ENCODE data around the gene TTYH1. TPM values are rescaled to one million over a fixed set of nuclear protein-coding genes. Genes with fewer than 3 reads are reported as not detected.

Gene TTYH1
- total RNA-seq, 4 donors from 2014 or later: 0.63 to 17.8 (median 10.8) TPM

DNA sequence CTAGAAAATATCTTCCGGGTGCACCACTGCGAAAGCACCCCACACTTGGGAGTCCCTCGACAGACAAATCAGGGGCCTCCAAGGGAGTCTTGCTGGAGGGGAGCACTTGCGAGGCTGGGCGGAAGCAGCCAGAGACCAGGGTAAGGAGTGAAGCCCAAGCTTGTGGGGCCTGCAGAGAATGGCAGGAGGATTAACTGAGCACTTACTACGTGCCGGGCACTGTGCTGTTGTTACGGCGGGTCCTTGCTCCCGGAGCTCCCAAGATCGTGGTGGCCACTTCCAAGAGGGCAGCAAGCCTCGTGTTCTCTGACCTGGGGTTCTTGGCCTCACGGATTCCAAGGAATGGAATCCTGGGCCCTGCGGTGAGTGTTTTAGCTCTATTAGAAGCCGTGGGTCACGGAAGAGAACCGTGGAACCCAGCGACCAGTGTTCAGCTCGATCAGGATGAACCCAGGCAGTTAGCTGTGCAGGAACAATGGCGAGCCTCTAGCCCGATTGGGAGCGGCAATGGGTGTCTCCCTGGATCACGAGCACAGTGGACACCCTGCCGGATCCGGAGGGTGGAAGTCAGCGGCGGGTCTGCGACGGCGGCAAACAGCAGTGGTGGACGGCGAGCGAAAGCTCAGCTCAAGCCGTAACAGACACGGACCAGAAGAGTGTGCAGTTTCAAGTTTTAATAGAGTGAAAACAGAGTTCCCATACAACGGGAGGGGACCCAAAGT, 9.6 kb downstream of the TTYH1 start:
- TF ChIP-seq, protein P1, sequence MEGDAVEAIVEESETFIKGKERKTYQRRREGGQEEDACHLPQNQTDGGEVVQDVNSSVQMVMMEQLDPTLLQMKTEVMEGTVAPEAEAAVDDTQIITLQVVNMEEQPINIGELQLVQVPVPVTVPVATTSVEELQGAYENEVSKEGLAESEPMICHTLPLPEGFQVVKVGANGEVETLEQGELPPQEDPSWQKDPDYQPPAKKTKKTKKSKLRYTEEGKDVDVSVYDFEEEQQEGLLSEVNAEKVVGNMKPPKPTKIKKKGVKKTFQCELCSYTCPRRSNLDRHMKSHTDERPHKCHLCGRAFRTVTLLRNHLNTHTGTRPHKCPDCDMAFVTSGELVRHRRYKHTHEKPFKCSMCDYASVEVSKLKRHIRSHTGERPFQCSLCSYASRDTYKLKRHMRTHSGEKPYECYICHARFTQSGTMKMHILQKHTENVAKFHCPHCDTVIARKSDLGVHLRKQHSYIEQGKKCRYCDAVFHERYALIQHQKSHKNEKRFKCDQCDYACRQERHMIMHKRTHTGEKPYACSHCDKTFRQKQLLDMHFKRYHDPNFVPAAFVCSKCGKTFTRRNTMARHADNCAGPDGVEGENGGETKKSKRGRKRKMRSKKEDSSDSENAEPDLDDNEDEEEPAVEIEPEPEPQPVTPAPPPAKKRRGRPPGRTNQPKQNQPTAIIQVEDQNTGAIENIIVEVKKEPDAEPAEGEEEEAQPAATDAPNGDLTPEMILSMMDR (IDR thresholded peaks at IDR 0.05): no peak
- TF ChIP-seq POLR2A (IDR thresholded peaks at IDR 0.05): no peak
- DNase-seq (ENCODE audit: low spot score in 2 of 2): no peak
- H3K4me3 ChIP-seq (ENCODE audit: low read depth, poor library complexity, severe bottlenecking): no peak overlapping the region
- intact Hi-C loops (cut with DNase I; ENCODE audit: low total_unique reads): no loop called here
- WGBS, 2 donors: 86% methylated on average over 33 to 36 of the region's 36 CpGs

DNA sequence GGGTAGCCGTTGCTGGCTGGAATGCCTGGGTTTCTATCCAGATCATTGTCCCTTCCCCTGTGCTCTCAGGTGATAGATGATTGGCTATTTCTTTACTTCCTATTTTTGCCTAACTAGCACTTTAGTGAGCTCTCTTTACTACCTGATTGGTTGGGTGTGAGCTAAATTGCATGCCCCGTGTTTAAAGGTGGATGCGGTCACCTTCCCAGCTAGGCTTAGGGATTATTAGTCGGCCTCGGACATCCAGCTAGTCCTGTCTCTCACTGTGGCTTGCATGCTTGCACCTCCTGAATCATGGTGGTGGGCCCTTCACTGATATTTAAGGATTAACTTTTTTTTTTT, 10.1 kb downstream of the TTYH1 start:
- intact Hi-C loops (cut with DNase I; ENCODE audit: low total_unique reads): no loop called here
- no peak for DNase-seq (ENCODE audit: low spot score in 2 of 2)
- H3K4me3 ChIP-seq (ENCODE audit: low read depth, poor library complexity, severe bottlenecking): no peak overlapping the region
- TF ChIP-seq POLR2A (IDR thresholded peaks at IDR 0.05): no peak
- TF ChIP-seq, protein P1 (IDR thresholded peaks at IDR 0.05): no peak
- 65 to 75% methylated on average over 5 of the region's 5 CpGs for WGBS, 2 donors

DNA sequence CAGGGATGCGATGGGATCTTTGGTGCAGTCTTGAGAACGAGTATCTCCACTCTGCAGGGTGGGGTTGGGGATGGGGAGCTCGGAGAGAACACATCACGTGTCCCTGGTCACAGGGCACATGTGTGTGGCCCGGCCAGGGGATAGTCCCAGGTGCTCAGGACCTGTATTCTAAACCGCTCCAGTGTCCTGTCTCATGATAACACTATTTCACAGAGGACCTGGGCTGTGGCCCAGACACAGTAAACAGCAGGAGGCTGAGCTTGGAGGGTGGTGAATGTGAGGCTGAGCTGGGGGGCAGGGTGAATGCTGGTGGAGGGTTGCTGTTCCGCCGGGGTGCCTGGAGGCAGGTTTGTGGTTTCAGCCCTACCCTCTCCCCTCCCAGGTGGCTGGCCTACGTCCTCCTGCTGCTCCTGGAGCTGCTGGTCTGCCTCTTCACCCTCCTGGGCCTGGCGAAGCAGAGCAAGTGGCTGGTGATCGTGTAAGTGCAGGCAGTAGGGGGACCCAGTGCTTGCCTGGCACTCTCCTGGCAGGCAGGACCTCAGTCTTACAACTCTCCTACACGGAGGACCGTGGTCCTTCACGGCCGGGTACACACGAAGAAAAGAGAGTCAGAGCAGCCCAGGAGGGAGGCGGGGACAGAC, 11.1 kb downstream of the TTYH1 start:
- TF ChIP-seq, protein P1 (IDR thresholded peaks at IDR 0.05): no peak
- TF ChIP-seq POLR2A (IDR thresholded peaks at IDR 0.05): no peak
- H3K4me3 ChIP-seq (ENCODE audit: low read depth, poor library complexity, severe bottlenecking): no peak overlapping the region
- 57 to 69% methylated on average over 15 to 17 of the region's 17 CpGs for WGBS, 2 donors
- intact Hi-C loops (cut with DNase I; ENCODE audit: low total_unique reads): no loop called here
- DNase-seq (ENCODE audit: low spot score in 2 of 2): no peak

DNA sequence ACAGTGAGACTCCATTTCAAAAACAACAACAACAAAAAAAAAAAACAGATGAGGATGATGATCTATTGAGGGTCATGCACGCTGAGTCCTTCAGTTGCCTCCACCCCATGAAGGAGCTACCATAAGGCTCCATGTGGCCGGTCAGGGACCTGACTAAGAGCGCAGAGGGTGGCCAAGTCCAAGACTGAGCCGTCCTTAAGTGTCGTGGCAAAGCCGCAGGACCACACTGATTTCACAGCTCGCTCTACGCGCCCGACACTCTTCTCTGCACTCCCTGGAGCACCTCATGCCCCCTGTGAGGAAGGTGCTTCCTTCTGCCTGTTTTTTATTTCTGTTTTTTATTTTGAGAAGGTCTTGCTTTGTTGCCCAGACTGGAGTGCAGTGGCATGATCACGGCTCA, 12.3 kb downstream of the TTYH1 start:
- no peak for DNase-seq (ENCODE audit: low spot score in 2 of 2)
- no peak overlapping the region for H3K4me3 ChIP-seq (ENCODE audit: low read depth, poor library complexity, severe bottlenecking)
- TF ChIP-seq, protein P1 (IDR thresholded peaks at IDR 0.05): no peak
- TF ChIP-seq POLR2A (IDR thresholded peaks at IDR 0.05): no peak
- intact Hi-C loops (cut with DNase I; ENCODE audit: low total_unique reads): no loop called here
- WGBS, 2 donors: 80 to 84% methylated on average over 11 of the region's 11 CpGs

DNA sequence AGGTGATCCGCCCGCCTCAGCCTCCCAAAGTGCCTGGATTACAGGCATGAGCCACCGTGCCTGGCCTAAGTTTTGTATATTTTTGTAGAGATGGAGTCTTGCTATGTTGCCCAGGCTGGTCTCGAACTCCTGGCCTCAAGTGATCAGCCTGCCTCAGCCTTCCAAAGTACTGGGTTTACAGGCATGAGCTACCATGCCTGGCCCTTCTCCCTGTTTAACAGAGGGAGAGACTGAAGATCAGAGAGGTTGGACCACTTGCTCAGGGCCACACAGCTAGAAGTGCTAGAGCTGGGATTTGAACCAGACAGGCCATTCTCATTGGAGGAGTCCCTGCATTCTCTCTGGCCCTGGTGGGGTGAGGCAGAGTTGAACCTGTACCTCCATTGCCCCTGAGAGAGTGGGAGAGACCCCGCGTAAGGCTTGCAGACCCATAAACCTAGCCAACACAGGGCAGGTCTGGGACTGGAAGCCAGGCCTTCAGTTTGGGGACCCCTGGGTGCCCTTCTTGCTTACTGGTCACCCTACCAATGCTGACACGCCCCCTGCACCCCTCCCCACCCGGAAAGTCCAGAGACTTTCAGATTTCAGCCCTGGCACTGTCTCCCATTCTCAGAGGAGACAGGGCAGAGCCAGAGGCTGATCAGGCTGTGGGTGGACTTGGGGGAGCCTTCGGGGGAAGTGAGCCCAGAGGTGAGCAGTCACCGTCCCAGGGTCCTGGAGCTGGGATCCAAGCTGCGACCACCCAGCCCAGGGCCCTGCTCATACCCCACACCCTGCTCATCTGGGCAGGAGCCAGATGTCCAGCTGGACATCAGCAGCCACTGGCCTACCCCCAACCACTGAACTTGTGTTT, 13.3 kb downstream of the TTYH1 start:
- WGBS, 2 donors: 76 to 79% methylated on average over 8 to 11 of the region's 11 CpGs
- no peak for DNase-seq (ENCODE audit: low spot score in 2 of 2)
- no peak overlapping the region for H3K4me3 ChIP-seq (ENCODE audit: low read depth, poor library complexity, severe bottlenecking)
- intact Hi-C loops (cut with DNase I; ENCODE audit: low total_unique reads): no loop called here
- TF ChIP-seq, protein P1 (IDR thresholded peaks at IDR 0.05): no peak
- TF ChIP-seq POLR2A (IDR thresholded peaks at IDR 0.05): no peak
